Dermis blood vessel endothelial cell (primary cell): ENCODE results near the gene ALDH2. TPM values are rescaled to one million over a fixed set of nuclear protein-coding genes. Genes with fewer than 3 reads are reported as not detected.
"Not testable (repeated sequence)": the region's sequence is repeated elsewhere in the genome, so short reads cannot be mapped to it uniquely, and the experiment has no call there.

ENCODE experiments used
- DNase-seq: peaks from one replicate; pipeline ENCODE4 v3.0.0; 2010
- total RNA-seq: library from RNA; depleted of rRNA; stranded (reverse); fragments of >200 nt; gene quantifications from 2 replicates; pipeline ENCODE4 v1.2.3, GENCODE V29; 2014

Gene ALDH2
- total RNA-seq, 1 donor from 2014 or later: 76.6 TPM

DNA sequence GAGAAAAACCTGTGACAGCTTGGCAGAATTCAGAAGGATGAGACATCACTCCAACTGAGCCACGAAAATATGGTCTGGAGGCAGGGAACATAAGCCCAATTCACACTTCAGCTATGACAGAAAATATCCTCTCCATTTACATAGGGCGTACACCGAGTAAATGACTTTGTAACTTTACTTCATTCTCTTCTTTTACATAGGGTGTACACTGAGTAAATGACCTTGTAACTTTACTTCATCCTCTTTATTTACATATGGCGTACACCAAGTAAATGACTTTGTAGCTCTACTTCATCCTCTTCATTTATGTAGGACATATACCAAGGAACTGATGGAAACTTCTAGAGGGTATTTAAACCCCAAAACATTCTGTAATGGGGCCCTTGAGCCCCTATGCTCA, 61.2 kb downstream of the ALDH2 start:
- DNase-seq: no peak

DNA sequence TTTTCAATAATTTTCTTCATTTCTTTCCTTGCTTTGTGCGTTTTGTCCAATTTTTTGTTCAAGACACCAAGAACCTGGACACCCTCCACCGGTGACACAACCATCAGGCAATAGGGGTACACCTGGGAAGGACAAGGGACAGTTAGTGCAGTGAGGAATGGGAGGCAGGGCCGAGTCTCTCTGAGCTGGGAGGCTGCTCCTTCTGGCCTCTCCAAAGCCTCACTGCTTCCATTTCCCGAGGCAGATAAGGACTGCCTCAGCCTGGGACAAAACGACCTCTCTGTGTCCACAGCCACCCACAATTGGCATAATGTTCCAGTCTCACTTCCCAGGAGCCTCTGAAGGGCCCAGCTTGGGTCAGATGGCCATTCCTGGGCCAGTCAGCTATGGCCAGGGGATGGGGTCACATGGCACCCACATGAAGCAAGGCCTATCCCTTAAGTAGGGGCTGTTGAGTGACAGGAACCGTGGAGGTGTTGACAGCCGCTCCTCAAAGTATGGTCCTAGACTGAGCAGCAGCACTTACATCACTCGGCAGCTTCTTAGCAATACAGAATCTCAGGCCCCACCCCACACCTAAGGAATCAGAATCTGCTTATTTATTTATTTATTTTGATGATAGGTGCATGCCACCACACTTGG, 61.7 kb downstream of the ALDH2 start:
- no peak for DNase-seq

DNA sequence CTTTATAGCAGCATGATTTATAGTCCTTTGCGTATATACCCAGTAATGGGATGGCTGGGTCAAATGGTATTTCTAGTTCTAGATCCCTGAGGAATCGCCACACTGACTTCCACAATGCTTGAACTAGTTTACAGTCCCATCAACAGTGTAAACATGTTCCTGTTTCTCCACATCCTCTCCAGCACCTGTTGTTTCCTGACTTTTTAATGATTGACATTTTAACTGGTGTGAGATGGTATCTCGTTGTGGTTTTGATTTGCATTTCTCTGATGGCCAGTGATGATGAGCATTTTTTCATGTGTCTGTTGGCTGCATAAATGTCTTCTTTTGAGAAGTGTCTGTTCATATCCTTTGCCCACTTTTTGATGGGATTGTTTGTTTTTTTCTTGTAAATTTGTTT, 62.9 kb downstream of the ALDH2 start:
- not testable (repeated sequence) for DNase-seq

DNA sequence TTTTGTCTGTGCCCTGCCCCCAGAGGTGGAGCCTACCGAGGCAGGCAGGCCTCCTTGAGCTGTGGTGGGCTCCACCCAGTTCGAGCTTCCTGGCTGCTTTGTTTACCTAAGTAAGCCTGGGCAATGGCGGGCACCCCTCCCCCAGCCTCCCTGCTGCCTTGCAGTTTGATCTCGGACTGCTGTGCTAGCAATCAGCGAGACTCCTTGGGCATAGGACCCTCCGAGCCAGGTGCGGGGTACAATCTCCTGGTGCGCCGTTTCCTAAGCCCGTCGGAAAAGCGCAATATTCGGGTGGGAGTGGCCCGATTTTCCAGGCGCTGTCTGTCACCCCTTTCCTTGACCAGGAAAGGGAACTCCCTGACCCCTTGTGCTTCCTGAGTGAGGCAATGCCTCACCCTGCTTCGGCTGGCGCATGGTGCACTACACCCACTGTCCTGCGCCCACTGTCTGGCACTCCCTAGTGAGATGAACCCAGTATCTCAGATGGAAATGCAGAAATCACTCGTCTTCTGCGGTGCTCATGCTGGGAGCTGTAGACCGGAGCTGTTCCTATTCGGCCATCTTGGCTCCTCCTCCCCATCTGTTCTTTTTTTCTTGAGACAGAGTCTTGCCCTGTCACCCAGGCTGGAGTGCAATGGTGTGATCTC, 68.1 kb downstream of the ALDH2 start:
- not testable (repeated sequence) for DNase-seq

DNA sequence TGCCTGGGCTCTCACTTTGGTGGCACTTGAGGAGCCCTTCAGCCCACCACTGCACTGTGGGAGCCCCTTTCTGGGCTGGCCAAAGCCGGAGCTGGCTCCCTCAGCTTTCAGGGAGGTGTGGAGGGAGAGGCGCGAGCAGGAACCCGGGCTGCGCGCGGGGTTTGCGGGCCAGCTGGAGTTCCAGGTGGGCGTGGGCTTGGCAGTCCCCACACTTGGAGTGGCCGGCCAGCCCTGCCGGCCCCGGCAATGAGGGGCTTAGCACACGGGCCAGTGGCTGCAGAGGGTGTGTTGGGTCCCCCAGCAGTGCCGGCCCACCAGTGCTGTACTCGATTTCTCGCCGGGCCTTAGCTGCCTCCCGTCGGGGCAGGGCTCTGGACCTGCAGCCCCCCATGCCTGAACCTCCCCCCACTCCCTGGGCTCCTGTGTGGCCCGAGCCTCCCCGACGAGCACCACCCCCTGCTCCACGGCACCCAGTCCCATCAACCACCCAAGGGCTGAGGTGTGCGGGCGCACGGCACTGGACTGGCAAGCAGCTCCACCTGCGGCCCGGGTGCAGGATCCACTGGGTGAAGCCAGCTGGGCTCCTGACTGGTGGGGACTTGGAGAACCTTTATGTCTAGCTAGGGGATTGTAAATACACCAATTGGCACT, 68.9 kb downstream of the ALDH2 start:
- not testable (repeated sequence) for DNase-seq

DNA sequence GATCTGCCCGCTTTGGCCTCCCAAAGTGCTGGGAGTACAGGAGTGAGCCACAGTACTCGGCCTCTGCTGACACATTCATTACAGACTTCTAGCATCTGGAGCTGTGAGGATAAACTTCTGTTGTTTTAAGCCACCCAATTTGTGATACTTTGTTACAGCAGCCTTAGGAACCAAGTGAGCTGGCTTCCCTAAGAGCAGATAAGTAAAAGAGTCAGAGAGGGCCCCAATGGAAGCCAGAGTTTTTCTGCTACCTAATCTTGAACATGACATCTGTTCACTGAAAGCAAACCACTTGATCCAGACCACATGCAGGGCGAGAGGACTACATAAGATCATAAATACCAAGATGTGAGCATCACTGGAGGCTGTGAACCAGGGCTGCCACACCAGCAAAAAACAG, 71.6 kb downstream of the ALDH2 start:
- no peak for DNase-seq

DNA sequence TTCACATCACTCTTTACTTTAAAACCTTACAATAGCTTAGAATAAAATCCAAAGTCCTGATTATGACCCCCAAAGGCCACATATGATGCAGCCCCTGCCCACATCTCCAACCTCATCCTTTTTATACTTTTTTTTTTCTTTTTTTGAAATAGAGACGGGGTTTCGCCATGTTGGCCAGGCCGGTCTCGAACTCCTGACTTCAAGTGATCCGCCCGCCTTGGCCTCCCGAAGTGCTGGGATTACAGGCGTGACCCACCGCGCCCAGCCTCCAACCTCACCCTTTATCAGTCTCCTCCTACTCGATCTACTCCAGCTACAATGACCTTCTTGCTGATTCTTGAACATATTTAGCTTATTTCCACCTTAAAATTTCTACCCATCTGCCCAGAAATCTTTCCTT, 74.1 kb downstream of the ALDH2 start:
- no peak for DNase-seq

DNA sequence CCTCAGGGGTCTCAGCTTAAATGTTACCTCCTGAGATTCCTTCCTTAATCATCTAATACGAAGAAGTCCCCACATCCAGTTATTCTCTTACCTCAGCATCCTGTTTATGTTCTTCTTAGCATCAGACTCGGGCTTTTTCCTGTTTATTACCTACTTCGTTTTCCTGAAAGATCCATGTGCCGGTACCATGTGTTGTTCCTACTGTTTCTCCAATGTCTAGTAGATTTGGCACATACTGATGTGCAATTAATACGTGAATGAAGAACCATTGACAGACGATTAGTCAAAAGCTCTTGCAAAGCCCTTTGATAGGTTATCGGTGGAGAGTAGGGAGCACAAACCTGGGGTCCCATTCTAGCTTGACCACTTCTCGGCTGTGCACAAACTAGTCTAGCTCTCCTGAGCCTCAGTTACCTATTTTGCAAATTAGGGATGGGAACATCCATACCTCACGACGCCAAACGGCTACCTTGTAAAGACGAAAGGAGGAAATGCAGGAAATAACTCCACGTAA, 74.6 kb downstream of the ALDH2 start:
- DNase-seq: peak; percentile 51

DNA sequence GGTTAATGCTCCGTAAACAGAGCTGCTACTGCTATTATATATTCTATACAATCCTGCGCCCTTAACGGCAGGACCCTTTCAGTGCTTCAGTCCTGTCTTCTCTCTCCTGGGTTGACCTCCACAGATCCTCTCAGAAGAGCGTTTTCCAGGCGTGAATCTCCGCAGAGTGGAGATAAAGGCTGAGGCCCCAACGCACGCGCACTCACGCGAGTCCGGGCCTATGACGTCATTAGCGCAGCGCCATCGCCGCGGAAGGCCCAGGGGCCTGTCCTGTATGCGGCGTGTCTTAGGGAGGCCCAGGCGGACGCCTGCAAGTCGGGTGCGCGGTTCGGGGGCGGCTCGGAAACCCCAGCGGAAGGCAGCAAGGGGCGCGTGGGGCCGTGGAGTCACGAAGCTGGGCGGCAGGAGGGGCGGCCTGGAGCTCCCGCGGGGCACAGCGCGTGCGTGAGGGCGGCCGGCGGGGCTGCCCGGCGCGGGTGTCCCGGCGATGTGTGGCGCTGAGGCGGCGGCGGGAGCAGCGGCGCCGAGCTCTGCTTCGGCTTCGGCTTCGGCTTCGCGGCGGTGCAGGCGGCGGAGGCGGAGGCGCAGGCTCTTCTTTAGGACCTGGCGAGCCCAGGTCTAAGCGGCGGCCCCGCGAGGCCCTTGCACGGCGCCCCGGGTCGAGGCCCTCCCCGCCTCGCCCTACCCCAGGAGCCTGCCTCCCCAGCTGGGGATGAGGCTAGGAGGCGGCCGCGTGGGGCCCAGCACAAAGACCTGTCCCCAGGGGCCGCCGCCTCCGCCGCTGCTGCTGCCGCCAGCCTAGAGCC, 75.2 kb downstream of the ALDH2 start, which contains the start of gene MAPKAPK5:
MAPKAPK5 (plus strand) TSS at position 479 of the 806 bp plus-strand sequence. CDS start 506 bp downstream, outside the sequence.
- DNase-seq: peak; percentile 99

DNA sequence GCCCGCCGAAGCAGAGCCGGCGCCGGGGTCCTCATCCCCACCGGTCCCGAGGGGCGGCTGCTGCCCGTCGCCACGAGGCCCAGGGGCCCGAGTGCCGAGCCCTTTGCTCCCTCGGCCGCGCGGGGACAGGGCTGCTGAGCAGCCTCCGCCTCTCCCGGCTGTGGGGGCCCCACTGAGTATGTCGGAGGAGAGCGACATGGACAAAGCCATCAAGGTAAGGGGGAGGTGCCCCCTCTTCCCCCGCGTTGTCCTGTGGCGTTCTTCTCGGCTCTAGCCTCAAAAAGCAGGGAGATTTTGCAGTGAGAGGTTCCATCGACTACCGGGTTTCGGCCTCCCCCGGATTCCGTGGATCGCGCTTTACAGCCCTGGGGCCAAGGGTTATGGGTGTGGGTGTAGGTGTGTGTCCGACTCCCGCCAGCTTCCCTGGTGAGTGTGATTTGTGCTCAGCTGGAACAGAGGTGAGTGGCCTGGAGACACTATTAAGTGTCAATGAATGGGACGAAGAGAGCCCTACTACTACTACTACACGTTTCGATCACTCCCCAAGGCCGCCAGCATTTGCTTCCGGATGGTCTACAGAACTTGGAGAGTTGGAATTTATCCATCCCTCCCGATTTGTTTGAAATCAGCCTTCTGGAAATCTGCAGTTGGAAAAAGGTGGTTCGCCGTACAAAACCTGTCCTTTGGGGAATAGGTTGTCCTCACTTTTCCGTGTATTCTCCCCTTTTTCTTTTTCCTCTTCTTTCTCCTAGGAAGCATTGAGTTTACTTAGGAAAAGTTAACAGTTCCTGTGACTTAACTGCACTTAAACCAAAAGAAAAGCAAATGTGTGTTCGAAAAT, 76.0 kb downstream of the ALDH2 start:
- peak; percentile 48 for DNase-seq

DNA sequence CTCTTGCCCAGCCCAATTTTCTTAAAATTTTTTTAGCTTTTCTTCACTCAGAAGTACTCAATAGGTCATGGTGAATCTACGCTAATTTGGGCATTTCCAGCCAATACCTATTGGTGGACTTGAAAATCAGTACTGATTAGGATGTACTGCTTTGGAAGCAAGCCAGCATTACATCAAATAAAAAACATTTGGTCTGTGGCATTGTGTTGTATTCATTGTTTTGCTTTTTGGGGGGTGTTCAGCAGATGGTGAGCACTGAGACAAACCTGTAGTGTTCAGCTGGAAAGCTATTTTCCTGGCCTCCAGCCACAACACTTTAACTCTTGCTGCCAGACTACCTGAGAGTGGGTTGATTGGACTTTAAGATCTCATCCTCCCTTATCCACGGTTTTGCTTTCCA, 79.3 kb downstream of the ALDH2 start:
- peak; percentile 80 for DNase-seq

DNA sequence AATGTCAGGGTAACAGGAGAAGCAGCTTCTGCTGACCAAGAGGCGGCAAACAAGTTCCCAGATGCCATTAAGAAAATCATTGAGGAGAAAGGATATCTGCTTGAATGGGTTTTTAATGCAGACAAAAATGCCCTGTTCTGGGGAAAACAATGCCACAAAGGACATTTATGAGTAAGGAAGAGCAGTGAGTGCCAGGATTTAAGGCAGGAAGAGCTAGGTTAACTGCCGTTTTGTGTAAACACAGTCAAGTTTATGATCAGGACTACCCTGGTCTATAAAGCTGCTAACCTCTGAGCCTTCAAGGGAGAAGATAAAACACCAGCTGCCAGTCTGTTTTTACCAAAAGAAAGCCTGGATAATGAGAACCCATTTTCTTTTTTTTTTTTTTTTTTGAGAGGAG, 83.8 kb downstream of the ALDH2 start:
- DNase-seq: peak; percentile 52

DNA sequence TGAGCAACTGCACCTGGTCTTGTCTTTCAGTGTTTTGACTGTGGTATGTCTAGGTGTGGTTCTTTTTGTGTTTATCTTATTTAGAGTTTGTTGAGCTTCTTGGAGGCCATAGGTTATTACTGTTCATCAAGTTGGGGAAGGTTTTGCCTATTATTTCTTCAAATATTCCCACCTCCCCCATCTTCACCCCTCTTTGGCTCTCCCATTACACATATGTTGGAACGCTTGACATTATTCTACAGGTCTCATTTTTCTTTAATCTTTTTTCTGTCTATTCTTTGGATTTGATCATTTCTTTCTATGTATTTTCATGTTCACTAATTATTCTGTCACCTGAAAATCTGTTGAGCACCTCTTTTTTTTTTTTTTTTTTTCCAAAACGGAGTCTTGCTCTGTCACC, 91.5 kb downstream of the ALDH2 start:
- DNase-seq: no peak

DNA sequence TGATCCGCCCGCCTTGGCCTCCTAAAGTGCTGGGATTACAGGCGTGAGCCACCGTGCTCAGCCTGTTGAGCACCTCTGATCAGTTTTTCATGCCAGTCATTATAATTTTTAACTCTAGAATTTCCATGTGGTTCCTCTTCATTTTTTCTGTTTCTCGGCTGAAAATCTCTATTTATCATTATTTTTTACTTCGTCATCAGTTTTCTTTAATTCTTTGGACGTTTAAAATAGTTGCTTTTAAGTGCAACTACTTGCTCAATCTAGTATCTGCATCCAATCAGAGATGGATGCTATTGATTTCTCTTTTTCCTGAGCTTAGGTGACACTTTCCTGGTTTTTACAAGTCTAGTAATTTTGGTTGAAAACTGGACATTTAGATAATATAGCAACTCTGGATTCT, 92.0 kb downstream of the ALDH2 start:
- no peak for DNase-seq

DNA sequence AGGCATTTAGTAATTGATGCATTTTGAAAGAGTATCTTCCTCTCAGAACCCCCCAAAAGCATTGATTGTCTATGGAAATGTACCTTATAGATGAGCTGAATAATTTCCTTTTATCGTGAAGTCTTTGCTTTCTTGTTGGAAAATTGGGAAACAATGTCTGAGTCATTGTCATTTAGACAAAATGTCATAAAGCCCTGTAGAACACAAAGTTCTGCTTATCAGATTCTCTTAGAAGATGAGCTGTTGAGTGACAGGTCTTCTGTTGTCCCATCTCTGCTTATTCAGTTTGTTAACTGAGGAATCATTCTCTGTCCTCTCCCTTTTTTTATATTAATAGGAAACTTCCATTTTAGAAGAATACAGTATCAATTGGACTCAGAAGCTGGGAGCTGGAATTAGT, 98.2 kb downstream of the ALDH2 start:
- no peak for DNase-seq

Other genes with a start within 250 kb of the ALDH2 start
- 32.0 and 37.3 TPM in 2 replicates for gene ATXN2, start 167.6 kb upstream of the ALDH2 start, total RNA-seq
- 20.6 and 25.5 TPM in 2 replicates for gene BRAP, start 81.0 kb upstream of the ALDH2 start, total RNA-seq
- gene ACAD10, start 80.9 kb upstream of the ALDH2 start, total RNA-seq: 8.0 and 8.7 TPM in 2 replicates
- 31.1 and 37.6 TPM in 2 replicates for gene MAPKAPK5, start 75.3 kb downstream of the ALDH2 start, total RNA-seq
- gene TMEM116, start 246.2 kb downstream of the ALDH2 start, total RNA-seq: 3.1 and 5.1 TPM in 2 replicates
- 70.2 and 92.7 TPM in 2 replicates for gene ERP29, start 246.5 kb downstream of the ALDH2 start, total RNA-seq